Keratinocyte (primary cell): ENCODE results near the gene RPS6KA5.

ENCODE experiments used
- EZH2 ChIP-seq: IDR thresholded peaks from one replicate; pipeline ENCODE4 v1.6.1; 2012; ENCODE audit warnings: inconsistent platforms, mild to moderate bottlenecking, low read length, moderate library complexity
- TF ChIP-seq, protein P1 (sequence below), 3 experiments: IDR thresholded peaks in 1 of 3; conservative IDR thresholded peaks in 1 of 3; optimal IDR thresholded peaks in 1 of 3; 2 replicates in 2 of 3; 3 replicates in 1 of 3; pipeline versions ENCODE3 to v1.5.1; 2011; ENCODE audit warnings: low read length in 3 of 3, mild to moderate bottlenecking in 3 of 3, moderate library complexity in 2 of 3, control low read depth in 1 of 3, inconsistent platforms in 1 of 3; ENCODE audit not compliant: insufficient read depth in 2 of 3; ENCODE audit errors: extremely low read depth in 1 of 3

GRCh38 chr14:91080071-91080470 is 19.6 kb upstream of the RPS6KA5 start:
- TF ChIP-seq, protein P1, sequence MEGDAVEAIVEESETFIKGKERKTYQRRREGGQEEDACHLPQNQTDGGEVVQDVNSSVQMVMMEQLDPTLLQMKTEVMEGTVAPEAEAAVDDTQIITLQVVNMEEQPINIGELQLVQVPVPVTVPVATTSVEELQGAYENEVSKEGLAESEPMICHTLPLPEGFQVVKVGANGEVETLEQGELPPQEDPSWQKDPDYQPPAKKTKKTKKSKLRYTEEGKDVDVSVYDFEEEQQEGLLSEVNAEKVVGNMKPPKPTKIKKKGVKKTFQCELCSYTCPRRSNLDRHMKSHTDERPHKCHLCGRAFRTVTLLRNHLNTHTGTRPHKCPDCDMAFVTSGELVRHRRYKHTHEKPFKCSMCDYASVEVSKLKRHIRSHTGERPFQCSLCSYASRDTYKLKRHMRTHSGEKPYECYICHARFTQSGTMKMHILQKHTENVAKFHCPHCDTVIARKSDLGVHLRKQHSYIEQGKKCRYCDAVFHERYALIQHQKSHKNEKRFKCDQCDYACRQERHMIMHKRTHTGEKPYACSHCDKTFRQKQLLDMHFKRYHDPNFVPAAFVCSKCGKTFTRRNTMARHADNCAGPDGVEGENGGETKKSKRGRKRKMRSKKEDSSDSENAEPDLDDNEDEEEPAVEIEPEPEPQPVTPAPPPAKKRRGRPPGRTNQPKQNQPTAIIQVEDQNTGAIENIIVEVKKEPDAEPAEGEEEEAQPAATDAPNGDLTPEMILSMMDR (optimal IDR thresholded peaks at IDR 0.05 in 1 of 3, IDR thresholded peaks at IDR 0.05 in 1 of 3, conservative IDR thresholded peaks at IDR 0.05 in 1 of 3; ENCODE audit: extremely low read depth in 1 of 3, insufficient read depth in 2 of 3, low read length in 3 of 3): no peak
- TF ChIP-seq EZH2: no peak
